ENCODE data around the gene OR52D1. TPM values are rescaled to one million over a fixed set of nuclear protein-coding genes. Genes with fewer than 3 reads are reported as not detected.

The OR52D1 gene
- total RNA-seq, 4 donors from 2014 or later = not detected

DNA sequence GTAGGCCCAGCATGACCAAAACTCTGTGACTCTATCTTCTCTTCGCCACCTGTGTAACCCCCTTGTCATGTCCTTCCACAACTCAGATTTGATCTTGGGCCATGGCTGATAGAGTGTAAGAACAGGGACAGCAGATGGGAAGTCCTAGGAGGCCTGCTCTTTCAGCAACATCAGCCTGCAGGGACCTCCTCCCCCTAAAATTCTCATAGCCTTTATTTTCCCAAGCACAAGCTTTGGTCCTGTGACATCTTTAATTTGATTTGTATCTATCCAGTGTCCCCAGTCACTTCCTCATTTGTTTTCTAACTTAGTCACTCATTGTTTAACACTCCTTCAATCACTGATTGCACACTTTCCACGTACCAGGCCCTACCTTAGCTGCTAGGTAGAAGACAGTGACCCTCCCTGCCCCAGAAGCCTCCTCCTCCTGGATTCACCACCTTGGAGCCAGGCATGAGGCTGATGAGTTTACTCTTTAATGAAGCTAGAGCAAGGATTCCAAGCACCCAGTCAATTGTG lies 16.0 kb downstream of the OR52D1 start:
- Histone ChIP-seq H3K9me3 (no peaks in the 10 kb centered on the region), H3K4me3 (no peak overlapping the region), H3K27me3 (no peaks in the 10 kb centered on the region), H3K4me1 (no peaks in the 10 kb centered on the region), H3K36me3 (no peaks in the 10 kb centered on the region), H3K27ac (no peak overlapping the region)
- DNase-seq (ENCODE audit: low spot score in 2 of 2) = no peak
- TF ChIP-seq CTCF (IDR thresholded peaks at IDR 0.05) = no peak
- no peak for TF ChIP-seq POLR2A (IDR thresholded peaks at IDR 0.05)
- no peak for TF ChIP-seq EP300 (IDR thresholded peaks at IDR 0.05)
- 86% methylated on average over 2 of the region's 2 CpGs for WGBS, 2 donors

DNA sequence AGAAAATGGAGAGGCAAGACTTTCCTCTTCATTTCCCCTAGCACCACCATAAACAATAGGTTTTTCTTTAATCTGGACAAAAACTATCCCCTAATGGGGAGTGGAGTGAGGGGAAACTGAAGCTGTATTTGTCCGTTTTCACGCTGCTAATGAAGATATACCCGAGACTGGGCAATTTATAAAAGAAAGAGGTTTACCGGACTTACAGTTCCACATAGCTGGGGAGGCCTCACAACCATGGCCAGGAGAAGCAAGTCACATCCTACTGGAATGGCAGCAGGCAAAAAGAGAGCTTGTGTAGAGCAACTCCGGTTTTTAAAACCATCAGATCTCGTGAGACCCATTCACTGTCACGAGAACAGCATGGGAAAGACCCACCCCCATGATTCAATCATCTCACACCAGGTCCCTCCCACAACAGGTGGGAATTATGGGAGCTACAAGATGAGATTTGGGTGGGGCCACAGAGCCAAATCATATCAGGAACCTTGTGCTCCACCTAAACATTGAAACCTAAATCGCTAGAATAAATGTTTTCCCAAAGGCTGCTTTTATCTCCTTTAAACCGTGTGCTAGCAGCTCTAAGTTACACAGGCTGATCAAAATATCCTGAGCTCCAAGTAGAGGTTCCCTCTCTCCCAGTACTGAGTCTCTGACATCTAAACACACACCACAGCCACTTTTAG lies 17.0 kb downstream of the OR52D1 start:
- no peaks in the 10 kb centered on the region for H3K9me3 ChIP-seq
- no peaks in the 10 kb centered on the region for H3K4me1 ChIP-seq
- 81 to 85% methylated on average over 9 of the region's 9 CpGs for WGBS, 2 donors
- no peaks in the 10 kb centered on the region for H3K36me3 ChIP-seq
- no peak overlapping the region for H3K4me3 ChIP-seq
- H3K27me3 ChIP-seq = no peaks in the 10 kb centered on the region
- TF ChIP-seq EP300 (IDR thresholded peaks at IDR 0.05) (no peak), POLR2A (IDR thresholded peaks at IDR 0.05) (no peak), CTCF (IDR thresholded peaks at IDR 0.05) (no peak)
- no peak for DNase-seq (ENCODE audit: low spot score in 2 of 2)
- H3K27ac ChIP-seq = no peak overlapping the region

DNA sequence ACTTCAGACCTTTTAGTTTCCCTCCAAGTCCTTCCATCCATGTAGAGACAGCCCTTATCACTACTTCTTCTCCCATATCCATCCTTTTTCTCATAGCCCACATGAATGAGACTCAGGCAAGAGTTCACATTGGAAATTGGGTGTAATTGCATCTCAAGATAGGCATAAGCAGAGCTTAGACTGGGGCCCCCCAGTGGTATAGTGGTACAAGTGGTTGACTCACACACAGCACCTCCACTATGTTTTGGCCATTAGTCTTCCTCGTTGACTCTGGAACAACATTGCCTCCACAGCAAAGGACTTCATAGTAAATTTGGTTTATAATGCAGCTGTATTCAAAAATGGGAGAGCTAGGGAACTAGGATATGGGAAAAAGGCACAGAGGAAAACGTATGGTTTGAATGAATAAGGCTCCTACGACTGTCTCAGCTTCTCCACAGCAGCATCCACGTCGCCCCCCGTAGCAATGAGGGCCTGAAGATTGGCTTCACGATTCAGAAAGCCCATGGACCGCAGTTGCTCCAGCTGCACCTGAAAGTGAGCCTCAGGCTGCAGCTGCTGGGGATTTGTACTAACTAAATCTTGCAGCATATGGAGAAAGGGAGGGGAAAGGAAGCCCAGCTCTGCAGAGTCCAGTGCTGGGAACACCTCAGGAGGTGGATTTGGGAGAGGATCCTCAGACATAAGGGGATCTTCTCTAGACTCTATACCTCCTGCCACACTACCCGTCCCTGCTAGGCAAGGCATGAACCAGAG lies 18.9 kb downstream of the OR52D1 start:
- 74 to 88% methylated on average over 9 of the region's 9 CpGs for WGBS, 2 donors
- DNase-seq (ENCODE audit: low spot score in 2 of 2) = no peak
- H3K4me1 ChIP-seq = no peaks in the 10 kb centered on the region
- H3K36me3 ChIP-seq = no peaks in the 10 kb centered on the region
- H3K9me3 ChIP-seq = no peaks in the 10 kb centered on the region
- TF ChIP-seq POLR2A (IDR thresholded peaks at IDR 0.05) = no peak
- no peak for TF ChIP-seq CTCF (IDR thresholded peaks at IDR 0.05)
- TF ChIP-seq EP300 (IDR thresholded peaks at IDR 0.05) = no peak
- no peak overlapping the region for H3K27ac ChIP-seq
- no peaks in the 10 kb centered on the region for H3K27me3 ChIP-seq
- H3K4me3 ChIP-seq = no peak overlapping the region

DNA sequence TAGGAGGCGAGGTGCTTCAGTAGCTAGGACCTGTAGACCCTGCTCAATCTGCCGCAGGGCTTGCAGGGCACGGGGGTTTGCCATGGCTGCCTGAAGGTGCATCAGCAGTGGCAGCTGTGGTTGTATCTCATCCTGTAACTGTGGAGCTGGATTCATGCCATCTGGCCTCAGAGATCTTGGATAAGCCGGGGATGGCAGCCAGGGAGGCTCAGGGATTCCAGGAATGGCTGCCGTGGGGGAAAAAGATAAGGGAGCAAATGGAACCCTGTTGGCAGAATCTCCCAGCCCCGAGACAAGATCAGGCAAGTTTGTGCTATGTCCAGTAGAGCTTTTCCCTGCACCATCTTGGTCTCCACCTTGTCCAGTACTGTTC lies 19.4 kb downstream of the OR52D1 start:
- 77 to 86% methylated on average over 6 of the region's 6 CpGs for WGBS, 2 donors
- DNase-seq (ENCODE audit: low spot score in 2 of 2) = no peak

More for the DNA sequence above, 19.4 kb downstream of the OR52D1 start:
- no peak for TF ChIP-seq CTCF (IDR thresholded peaks at IDR 0.05)
- TF ChIP-seq EP300 (IDR thresholded peaks at IDR 0.05) = no peak
- TF ChIP-seq POLR2A (IDR thresholded peaks at IDR 0.05) = no peak
- Histone ChIP-seq H3K36me3 (no peaks in the 10 kb centered on the region), H3K27me3 (no peaks in the 10 kb centered on the region), H3K4me3 (no peak overlapping the region), H3K27ac (no peak overlapping the region), H3K9me3 (no peaks in the 10 kb centered on the region), H3K4me1 (no peaks in the 10 kb centered on the region)

Measured in tibial nerve (tissue), 4 donors.